DMS53 treated with DMSO at 0.1 percent for 48 hours (cell line): Measurements from ENCODE around the gene CELF2.

ENCODE experiments used
- DNase-seq: peaks from one replicate; lab custom pipeline; 2025; ENCODE audit not compliant: unreplicated experiment; lab: John Stamatoyannopoulos, UW

The CELF2 gene

GRCh38 chr10:11262494-11263345 is 245.0 kb downstream of the CELF2 start:
- no peak for DNase-seq

- no peak for DNase-seq
Measured at GRCh38 chr10:11263767-11264166, 246.1 kb downstream of the CELF2 start.

GRCh38 chr10:11264296-11265048 is 246.8 kb downstream of the CELF2 start:
- no peak for DNase-seq

- no peak for DNase-seq
Measured at GRCh38 chr10:11265484-11265883, 247.8 kb downstream of the CELF2 start.

- no peak for DNase-seq
Measured at GRCh38 chr10:11266426-11266825, 248.8 kb downstream of the CELF2 start.

- DNase-seq: peak; percentile 40
Measured at GRCh38 chr10:11270135-11270857, 252.6 kb downstream of the CELF2 start.

GRCh38 chr10:11270858-11271179 is 253.1 kb downstream of the CELF2 start:
- no peak for DNase-seq

- no peak for DNase-seq
Measured at GRCh38 chr10:11272915-11273389, 255.3 kb downstream of the CELF2 start.

- DNase-seq: no peak
Measured at GRCh38 chr10:11274452-11274851, 256.8 kb downstream of the CELF2 start.

- no peak for DNase-seq
Measured at GRCh38 chr10:11275651-11276050, 258.0 kb downstream of the CELF2 start.

- DNase-seq: no peak
Measured at GRCh38 chr10:11276449-11276990, 258.8 kb downstream of the CELF2 start.

- DNase-seq: no peak
Measured at GRCh38 chr10:11279314-11279713, 261.6 kb downstream of the CELF2 start.

- DNase-seq: no peak
Measured at GRCh38 chr10:11280187-11280932, 262.7 kb downstream of the CELF2 start.

GRCh38 chr10:11282156-11282555 is 264.5 kb downstream of the CELF2 start:
- DNase-seq: no peak

- DNase-seq: no peak
Measured at GRCh38 chr10:11282661-11283060, 265.0 kb downstream of the CELF2 start.

- DNase-seq: no peak
Measured at GRCh38 chr10:11284291-11285085, 266.8 kb downstream of the CELF2 start.

GRCh38 chr10:11285171-11285570 is 267.5 kb downstream of the CELF2 start:
- no peak for DNase-seq

GRCh38 chr10:11286261-11286852 is 268.7 kb downstream of the CELF2 start:
- no peak for DNase-seq

- DNase-seq: no peak
Measured at GRCh38 chr10:11288302-11288701, 270.6 kb downstream of the CELF2 start.
